ENCODE results near the gene CNTN4.
"Not testable (repeated sequence)": the region's sequence is repeated elsewhere in the genome, so short reads cannot be mapped to it uniquely, and the experiment has no call there.

Gene CNTN4

GRCh38 chr3:2873986-2874385, 775.3 kb downstream of the CNTN4 start:
- DNase-seq: no peak

- no peak for DNase-seq
Measured at GRCh38 chr3:2875699-2876098, 777.0 kb downstream of the CNTN4 start.

DNA sequence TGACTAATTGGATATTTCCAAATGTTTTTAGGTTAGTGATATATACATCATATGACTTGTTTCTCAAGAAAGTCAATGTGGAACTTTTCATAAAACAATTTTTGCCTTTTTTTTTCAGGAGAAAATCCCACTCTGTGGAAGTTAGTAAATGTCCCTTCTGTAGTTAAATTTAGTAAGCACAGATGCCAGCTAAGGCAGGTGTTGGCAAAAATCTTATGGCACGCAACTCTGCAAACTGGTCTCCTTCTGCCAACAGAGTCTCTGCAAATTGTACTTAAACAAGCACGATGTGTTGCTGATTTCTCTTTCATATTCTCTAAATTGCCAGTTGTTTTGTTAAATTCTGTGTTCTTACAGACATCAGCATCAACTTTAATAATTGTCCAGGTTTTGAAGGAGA, 777.7 kb downstream of the CNTN4 start:
- no peak for DNase-seq

DNA sequence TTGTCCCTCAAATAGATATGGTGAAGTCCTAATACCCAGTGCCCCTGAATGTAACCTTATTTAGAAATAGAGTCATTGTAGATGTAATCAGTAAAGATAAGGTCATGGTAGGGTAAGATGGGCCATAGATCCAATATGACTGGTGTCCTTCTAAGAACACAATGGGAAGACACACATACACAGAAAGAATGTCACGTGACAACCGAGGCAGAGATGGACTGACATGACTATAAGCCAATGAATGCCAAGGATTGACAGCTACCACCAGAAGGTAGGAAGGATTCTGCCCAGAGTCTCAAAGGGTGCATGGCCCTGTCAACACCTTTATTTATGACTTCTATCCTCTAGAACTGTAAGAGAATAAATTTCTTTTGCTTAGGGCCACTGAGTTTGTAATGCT, 780.4 kb downstream of the CNTN4 start:
- DNase-seq: no peak

- DNase-seq: no peak
Measured at GRCh38 chr3:2879587-2879986, 780.9 kb downstream of the CNTN4 start.

- no peak for DNase-seq
Measured at GRCh38 chr3:2880218-2880756, 781.6 kb downstream of the CNTN4 start.

DNA sequence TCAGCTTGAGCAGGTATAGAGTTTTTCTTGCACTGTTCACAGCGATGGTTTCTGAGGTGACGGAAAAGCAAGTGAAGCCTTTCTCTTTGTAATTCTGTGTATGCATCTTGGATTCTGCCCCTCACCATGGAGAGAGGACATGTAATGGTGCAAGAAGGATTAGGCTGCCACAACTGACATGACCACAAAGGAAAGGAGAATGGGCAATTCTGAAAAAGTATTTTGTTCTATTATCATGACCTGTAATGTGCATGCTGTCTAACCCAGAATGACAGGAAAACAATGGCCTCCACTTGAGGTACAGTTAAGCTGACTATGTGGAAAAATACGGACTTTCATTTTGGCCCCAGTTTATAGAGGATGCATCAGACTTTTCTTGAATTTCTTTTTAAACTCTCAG, 784.6 kb downstream of the CNTN4 start:
- no peak for DNase-seq

GRCh38 chr3:2888592-2888991, 789.9 kb downstream of the CNTN4 start:
- no peak for DNase-seq

- DNase-seq: no peak
Measured at GRCh38 chr3:2889736-2890135, 791.1 kb downstream of the CNTN4 start.

- no peak for DNase-seq
Measured at GRCh38 chr3:2896308-2896939, 797.8 kb downstream of the CNTN4 start.

DNA sequence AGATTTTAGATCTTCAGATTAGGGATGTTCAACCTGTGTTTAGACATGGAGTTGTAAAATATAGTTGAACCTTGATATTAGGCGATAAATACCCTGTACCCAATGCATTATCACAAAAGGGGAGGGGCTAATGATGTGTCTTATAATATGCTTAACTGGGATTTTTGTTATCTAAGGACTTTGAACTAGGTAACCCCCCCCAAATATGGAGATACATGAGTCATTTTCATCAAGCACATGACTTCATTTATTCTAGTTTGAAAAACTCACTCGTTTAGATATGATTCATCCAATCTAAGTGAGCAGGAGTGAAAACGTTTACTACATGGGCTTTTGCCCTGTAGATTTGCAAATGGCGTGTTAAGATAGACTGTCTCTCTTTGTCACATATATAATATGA, 799.2 kb downstream of the CNTN4 start:
- DNase-seq: no peak

DNA sequence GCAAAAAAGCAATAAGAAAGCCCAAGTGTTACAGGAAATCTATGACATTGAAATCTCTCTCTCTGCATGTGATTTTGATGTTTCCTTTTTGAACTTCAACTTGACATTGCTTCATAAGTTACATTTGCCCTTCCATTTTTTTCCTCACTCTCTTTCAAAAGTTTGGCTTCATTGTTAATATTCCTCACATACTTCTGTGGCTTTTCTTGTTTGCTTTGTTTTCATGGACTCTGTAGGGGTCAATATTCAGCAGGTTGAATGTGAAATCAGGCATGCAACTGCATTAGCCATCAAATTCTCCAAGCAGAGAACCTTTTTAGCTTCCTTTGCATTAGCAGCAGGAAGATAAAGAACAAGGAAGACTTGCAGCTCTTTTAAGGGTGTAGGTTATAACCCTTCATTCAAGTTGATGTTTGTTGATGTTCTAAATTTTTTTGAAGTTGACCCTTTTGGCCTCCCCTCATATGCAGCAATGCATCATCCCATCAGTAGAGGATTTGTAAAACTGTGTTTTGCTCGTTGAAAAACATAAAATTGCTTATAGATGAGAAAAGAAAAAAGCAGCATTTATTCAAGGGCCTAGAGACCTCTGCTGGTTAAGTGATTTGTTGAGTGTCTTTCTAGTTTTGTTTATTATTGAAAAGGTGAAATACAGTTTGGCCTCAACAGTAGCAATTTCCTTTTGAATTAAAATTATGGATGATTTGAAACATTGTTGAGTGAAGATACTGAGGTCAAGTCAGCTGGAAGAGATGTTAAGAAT, 800.1 kb downstream of the CNTN4 start:
- no peak for DNase-seq

- DNase-seq: no peak
Measured at GRCh38 chr3:2904054-2904453, 805.4 kb downstream of the CNTN4 start.

DNA sequence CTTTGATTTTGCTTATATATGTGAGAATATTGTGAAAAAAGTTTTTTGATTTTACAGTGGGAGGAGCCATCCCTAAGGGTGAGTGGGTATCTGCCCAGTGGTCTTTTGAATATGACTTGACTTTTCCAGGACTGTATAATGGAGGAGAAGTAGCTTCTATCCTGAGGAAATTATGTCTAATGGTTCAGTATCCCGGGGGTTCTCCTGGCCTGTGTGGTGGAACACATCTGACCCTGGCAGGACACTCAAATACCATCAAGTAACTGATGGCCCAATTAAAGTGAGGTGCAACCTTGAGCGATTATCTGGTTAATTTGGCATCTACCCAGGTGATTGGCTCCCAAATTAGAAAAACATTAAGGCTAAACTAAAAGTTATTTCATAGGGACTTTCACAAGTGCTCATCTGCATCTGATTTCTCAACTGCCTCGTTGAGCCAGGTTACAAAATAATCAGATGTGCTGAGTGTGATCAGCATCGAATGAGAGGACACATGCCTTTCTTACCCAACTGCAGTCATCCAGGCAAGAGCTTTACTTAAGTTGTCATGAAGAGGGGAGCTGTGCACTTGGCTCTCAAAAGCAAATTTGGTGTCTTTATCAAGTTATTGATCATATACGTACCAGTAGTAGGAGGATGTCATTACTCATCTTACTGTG, 810.2 kb downstream of the CNTN4 start:
- no peak for DNase-seq

DNA sequence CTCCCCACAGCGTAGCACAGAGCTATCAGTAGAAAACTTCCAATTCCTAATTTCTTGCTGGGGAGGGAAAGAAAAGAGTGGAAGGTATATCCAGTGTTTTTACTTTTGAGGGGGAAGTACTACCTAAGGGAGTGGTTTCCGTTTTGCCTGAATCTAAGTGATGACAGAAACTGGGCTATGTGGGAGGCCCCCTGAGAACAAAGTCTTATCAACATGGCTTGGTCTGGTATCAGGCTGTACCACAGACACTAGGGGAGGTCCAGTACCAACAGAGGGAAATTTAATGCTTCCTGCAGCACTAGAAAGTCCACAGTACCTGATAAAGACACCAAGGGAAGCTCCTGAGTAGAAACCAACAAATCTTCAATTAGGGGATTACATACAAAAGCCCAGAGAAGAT, 812.3 kb downstream of the CNTN4 start:
- DNase-seq: no peak

- DNase-seq: no peak
Measured at GRCh38 chr3:2915826-2916225, 817.2 kb downstream of the CNTN4 start.

DNA sequence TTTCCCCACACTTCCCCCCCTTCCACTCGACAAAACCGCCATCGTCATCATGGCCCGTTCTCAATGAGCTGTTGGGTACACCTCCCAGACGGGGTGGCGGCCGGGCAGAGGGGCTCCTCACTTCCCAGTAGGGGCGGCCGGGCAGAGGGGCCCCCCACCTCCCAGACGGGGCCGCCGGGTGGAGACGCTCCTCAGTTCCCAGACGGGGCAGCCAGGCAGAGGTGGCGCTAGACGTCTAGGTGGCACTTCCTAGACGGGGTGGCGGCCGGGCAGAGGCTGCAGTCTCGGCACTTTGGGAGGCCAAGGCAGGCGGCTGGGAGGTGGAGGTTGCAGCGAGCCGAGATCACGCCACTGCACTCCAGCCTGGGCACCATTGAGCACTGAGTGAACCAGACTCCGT, 818.0 kb downstream of the CNTN4 start:
- DNase-seq: not testable (repeated sequence)

DNA sequence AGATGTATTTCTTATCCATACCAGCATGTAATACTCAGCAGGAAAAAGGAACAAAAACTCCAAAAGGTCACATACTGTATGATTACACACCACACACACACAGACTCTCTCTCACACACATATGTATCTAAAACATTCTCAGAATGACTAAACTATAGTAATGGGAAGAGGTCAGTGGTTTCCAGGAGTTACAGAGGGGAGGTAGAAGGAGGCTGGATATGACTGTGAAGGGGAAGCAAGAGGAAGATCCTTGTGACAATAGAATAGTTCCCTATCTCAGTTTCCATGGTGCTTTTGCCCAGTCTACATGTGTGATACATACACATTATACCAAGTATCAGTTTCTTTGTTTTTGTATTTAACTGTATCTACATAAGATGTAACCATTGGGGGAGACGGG, 821.4 kb downstream of the CNTN4 start:
- no peak for DNase-seq

DNA sequence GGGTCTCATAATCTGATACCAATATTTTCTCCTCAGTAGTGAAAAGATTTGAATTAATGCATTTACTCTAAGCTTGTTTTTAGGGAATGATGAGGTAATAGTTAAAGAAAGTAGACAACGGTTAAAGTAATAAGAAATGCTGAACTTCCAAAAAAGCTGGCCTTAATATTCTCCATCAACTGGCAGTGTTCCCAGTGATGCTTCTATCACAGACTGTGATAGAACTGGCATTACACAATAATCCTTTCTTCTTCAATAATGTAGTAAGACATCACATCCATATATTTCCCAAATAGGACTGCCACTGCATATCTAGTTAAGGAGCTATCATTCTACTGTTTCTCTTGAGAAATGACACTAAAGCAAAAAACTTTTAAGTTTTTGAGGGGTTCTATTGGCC, 822.8 kb downstream of the CNTN4 start:
- no peak for DNase-seq

DNA sequence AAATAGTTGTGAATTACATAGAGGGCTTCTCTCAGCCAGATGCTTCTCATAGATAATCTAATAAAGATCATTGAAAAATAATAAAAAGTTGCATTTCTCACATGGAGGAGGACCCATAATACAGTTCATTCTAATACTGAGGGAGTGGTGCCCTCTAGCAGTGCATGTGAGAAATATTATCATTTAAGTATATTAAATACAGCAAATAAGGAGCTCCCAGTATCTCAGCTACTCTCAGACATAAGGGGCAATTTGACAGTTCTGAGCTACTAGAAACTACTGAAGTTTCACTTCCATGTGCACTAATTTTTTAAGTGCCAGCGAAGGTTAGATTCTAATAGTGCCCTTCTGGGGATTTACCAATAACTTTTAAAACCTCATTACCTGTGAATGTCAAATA, 823.2 kb downstream of the CNTN4 start:
- no peak for DNase-seq

DNA sequence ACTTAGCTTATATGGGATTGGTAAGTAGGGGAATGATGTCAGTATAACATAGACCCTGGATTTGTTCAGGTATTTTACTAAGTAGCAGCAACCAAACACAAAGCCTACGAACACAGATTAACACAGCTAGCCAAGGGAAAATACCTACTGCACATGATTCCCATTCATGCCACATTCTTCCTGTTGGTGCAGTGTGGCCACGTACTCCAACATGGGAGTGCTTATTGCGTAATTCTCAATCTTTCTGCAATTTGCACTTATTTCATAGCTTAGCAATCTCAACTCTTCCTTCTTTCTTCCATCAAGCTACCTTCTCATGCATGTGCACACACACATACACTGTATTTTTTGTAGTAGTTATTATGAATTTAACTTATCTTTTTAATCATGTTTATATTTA, 824.7 kb downstream of the CNTN4 start:
- DNase-seq: no peak

GRCh38 chr3:2927259-2927658, 828.6 kb downstream of the CNTN4 start:
- DNase-seq: no peak

- no peak for DNase-seq
Measured at GRCh38 chr3:2929574-2929973, 830.9 kb downstream of the CNTN4 start.

- no peak for DNase-seq
Measured at GRCh38 chr3:2931265-2931664, 832.6 kb downstream of the CNTN4 start.
